HG03575 (cell line): ENCODE data around the gene CST9.

Experiments used
- ATAC-seq: cut with Tn5 transposase; IDR thresholded peaks from one replicate; pipeline ENCODE4 v1.9.1; 2021; ENCODE audit not compliant: unreplicated experiment, insufficient number of reproducible peaks, low FRiP score; ENCODE audit errors: extremely low read depth

Gene CST9

GRCh38 chr20:23605867-23606651 is at the start of gene CST9:
TSS of gene CST9 (minus strand) at chr20:23605917. CDS start at chr20:23605864, 53 bp downstream.
- no peak for ATAC-seq

DNA sequence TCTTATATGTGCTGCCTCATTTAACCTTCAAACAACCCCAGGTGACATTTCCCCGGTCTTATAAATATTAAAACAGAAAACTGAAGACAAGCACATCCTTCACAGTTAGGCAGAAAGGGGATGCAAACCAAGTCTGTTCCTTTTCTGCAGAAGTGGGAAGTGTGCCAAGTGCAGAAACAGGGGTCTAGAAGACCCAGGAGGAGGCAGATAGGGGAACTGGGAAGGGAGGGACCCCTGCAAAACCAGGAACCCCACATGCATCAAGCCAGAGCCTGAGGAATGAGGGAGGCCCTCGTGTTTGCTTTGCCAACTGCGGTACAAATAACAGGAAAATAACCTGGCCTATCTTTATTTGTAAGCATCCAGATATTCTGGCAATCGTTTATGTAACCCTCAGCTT is 49.0 kb upstream of the CST9 start:
- ATAC-seq = no peak

DNA sequence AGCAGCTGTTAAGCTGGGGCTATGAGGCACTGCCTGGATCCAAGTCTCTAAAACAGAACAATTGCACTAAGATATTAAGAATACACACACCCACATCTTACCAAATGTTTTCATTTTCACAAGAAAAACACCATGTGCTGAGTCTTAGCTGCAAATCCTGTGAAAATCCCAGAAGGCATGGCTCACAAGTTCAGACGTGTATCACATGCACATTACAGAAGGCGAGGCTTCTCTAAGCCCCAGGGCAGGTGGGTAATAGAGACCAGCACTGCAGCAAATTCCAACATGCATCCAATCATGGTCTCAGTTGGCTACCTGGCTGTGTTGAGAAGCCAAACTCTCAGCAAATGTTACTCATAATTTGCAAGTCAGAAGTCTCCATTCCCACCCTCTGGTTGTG is 48.3 kb upstream of the CST9 start:
- no peak for ATAC-seq

DNA sequence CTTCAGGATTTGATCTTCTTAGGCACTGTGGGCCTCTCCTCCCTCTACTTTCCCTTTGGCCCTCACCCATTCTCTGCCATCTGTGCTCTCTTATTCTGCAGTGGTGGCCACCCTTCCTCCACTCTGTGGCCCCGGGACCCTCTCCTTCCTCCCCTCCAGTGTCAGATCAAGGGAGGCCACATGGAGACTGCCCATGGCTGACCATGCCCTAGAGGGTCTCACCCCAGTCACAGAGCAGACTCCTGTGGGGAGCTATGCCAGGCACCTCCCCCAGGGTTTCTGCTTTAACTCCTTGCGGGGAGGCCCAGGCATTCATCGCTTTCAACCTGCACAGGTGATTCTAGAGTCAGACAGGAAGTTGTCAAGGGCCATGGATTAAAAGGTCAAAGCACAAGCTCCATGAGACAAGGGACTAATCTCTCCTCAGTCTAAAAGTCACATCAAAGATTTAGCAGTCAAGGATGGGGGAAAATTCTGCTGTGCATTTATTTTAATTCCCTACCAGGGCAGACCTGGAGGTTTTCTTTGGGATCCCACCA is 47.8 kb upstream of the CST9 start:
- ATAC-seq = no peak

DNA sequence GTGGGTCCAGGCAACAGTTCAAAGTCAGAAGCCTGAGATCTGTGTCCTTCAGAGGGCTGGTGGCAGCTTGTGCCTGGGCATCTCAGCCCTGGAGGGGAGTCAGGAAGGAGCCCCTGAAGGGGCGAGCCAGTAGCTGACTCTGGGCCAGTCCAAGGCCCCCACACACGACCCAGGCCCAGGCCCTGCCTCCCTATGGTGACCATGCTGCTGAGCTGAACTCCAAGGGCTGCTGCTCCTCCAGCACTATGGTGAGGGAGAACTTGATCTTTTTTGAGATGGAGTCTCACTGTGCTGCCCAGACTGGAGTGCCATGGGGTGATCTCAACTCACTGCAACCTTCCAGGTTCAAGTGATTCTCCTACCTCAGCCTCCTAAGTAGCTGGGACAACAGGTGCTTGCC is 47.2 kb upstream of the CST9 start:
- ATAC-seq = no peak

- ATAC-seq = no peak
Measured at GRCh38 chr20:23652371-23652770, 46.7 kb upstream of the CST9 start.

DNA sequence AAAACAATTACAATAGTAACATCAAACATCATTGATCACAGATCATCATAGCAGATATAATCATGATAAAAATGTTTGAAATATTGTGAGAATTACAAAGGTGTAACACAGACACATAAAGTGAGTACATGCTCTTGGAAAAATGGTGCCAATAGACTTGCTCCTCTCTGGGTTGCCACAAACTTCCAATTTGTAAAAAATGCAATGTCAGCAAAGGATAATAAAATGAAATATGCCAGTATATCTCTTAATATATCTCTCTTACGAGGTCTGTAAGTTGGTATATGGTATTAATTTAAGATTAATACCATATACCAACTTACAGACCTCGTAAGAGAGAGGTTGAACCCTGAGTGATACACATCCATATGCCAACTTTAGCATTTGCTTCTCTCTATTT is 45.4 kb upstream of the CST9 start:
- no peak for ATAC-seq

DNA sequence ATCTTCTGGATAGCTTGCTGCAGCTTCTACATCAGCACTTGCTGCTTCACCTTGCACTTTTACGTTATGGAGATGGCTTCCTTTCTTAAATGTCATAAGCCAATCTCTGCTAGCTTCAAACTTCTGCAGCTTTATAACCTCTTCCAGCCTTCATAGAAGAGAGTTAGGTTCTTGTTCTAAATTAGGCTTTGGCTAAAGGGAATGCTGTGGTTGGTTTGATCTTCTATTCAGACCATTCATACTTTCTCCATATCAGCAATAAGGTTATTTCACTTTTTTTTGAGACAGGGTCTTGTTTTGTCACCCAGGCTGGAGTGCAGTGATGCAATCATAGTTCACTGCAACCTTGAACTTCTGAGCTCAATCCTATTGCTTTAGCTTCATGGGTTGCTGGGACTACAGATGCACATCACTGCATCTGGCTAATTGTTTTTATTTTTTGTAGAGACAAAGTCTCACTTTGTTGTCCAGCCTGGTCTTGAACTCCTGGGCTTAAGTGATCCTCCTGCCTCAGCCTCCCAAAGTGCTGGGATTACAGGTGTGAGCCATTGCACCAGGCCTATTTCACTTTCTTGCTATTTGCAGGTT is 44.2 kb upstream of the CST9 start:
- no peak for ATAC-seq

DNA sequence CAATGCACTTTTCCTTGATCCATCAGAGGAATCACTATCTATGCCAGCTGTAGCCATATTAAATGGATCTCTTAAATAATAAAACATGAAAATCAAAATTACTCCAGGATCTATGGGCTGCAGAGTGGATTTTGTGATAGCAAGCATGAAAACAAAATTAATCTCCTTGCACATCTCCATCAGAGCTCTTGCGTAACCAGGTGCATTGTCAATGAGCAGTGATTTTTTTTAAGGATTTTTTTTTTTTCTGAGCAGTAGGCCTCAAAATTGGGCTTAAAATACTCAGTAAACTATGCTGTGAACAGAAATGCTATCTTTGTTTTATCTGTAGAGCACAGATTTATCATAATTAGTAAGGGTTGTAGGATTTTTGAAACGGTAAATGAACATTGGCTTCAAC is 43.5 kb upstream of the CST9 start:
- ATAC-seq = no peak

DNA sequence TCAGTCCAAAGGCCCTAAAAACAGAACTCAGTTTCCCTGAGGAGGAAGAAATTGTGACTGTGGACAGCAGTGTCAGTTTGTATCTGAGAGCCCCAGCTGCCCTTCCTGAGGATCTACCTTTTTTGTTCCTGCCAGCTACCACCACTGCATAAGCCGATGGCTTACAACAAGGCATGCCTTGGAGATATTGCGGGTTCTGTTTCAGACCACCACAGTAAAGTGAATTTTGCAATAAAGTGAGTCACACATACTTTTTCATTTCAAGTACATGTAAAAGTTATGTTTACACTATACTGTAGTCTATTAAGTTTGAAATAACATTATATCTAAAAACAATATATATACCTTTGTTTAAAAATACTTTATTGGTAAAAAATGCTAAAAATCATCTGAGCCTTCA is 41.6 kb upstream of the CST9 start:
- ATAC-seq = no peak

- no peak for ATAC-seq
Measured at GRCh38 chr20:23646106-23646873, 40.6 kb upstream of the CST9 start.

- ATAC-seq = no peak
Measured at GRCh38 chr20:23645575-23645974, 39.9 kb upstream of the CST9 start.

DNA sequence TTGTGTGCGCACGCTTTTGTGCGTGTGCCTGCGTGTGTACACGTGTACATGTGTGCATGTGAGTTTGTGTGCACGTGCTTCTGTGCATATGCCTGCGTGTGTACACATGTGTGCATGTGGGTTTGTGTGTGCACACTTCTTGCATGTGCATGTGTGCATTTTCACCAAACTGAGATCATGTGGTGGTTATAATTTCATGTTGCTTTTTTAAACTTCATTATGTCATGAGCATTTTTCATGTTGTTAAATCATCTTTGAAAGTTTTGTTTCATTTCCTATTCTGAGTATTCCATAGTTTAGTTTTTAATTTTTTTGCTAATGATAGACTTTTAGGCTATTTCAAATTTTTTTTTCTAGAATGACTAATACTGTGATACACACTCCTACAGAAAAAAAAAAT is 38.4 kb upstream of the CST9 start:
- no peak for ATAC-seq

DNA sequence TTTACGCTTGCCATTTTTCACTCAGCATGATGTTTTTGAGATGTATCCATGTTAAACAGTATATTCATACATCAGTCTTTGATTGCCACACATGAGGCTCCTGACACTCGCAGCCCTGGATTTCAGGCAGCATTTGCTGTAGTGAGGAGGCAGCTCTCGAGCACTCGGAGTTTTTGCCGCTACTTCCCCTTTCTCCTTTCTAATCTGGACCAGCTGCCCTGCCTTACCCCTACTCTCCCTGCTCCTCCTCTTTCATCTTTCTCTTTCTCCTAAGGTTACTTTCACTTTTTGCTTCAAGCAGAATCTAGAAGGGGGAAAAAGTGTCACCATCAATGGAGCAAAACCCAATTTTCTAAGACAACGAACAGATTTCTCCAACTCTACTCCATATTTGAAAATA is 37.9 kb upstream of the CST9 start:
- ATAC-seq = no peak

DNA sequence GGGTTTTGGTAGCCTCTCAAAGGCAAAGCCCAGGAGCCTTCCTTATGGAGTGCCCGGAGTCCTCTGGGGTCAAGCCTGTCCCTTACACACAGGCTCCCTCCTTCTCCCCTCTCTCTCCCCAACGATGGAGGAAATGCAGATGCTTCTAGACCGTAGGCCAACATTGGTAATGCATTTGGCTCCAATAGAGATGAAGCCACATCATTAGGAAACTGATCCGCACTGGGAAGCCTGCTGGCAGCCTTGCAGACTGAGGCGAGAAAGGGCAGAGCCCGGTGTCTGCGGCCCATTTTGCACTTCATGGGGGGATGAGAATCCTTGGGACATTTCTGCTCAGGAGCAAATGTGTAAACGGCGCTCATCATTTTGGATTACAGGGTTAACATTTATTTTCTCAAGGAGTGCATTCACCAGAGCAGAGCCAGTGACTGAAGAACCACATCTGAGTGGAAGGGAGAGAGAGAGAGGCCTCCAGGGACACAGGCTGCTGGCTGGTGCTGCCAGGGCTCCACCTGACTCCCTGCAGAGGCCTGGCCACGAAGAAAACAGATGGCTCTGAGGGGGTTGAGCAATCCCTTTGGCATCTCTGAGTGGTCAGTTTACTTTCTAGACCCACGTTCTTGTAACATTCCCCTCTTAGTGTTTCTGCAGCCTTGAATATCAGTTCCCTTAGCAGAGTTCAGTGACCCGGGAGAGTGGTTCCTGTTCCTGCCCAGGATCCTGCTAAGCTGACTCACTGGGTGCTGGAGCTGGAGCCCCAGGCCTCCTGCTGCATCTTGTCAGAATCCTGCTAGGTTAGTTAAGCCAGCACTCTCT is 36.4 kb upstream of the CST9 start:
- no peak for ATAC-seq

- no peak for ATAC-seq
Measured at GRCh38 chr20:23640671-23641667, 35.3 kb upstream of the CST9 start.

DNA sequence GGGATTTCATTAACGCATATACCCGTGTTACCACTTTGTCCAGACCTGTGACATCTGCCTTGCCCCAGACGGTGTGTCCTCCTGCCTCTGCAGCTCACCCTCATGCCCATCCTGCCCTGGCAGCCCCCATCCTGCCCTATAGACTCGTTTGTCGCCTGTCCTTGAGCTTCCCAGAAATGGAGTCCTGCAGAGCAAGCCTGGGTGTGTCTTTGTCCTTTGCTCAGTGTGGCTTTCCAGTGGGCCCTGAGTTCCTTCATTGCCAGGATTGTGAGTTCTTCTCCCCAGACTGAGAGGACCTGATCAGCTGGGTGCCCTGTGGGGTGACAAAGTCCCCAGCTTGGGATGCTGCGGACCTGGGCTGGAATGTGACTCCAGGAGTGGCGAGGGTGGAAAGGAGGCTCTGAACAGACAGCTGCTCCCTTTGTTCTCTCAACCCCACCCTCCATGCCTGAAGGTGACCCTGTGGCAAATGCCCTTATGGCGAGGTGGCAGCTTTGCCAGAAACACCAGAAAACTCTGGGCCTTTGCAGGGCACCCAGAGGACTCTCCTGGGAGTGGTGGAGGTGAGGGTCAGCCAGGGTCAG is 34.4 kb upstream of the CST9 start:
- no peak for ATAC-seq

GRCh38 chr20:23639490-23639958 is 33.8 kb upstream of the CST9 start:
- ATAC-seq = no peak
